HG03060 (cell line): Measurements from ENCODE around the gene SMAD7.

Experiments
- ATAC-seq: cut with Tn5 transposase; IDR thresholded peaks from one replicate; pipeline ENCODE4 v1.9.1; 2021; ENCODE audit warnings: low read depth, moderate number of reproducible peaks; ENCODE audit not compliant: unreplicated experiment

SMAD7 gene

GRCh38 chr18:48987821-48988220 is 37.1 kb upstream of the SMAD7 start:
- no peak for ATAC-seq

GRCh38 chr18:48986851-48987761 is 36.3 kb upstream of the SMAD7 start:
- no peak for ATAC-seq

GRCh38 chr18:48985161-48985560 is 34.4 kb upstream of the SMAD7 start:
- ATAC-seq = no peak

- no peak for ATAC-seq
Observed at GRCh38 chr18:48983793-48984437, 33.1 kb upstream of the SMAD7 start.

GRCh38 chr18:48982266-48982665 is 31.5 kb upstream of the SMAD7 start:
- no peak for ATAC-seq

- no peak for ATAC-seq
Observed at GRCh38 chr18:48979944-48980890, 29.5 kb upstream of the SMAD7 start.

- ATAC-seq = no peak
Observed at GRCh38 chr18:48977914-48978313, 27.1 kb upstream of the SMAD7 start.

- ATAC-seq = no peak
Observed at GRCh38 chr18:48975817-48976649, 25.3 kb upstream of the SMAD7 start.

- ATAC-seq = no peak
Observed at GRCh38 chr18:48975120-48975816, 24.5 kb upstream of the SMAD7 start.

- no peak for ATAC-seq
Observed at GRCh38 chr18:48974304-48975119, 23.7 kb upstream of the SMAD7 start.

- no peak for ATAC-seq
Observed at GRCh38 chr18:48973731-48974130, 23.0 kb upstream of the SMAD7 start.

GRCh38 chr18:48968412-48969215 is 17.8 kb upstream of the SMAD7 start:
- no peak for ATAC-seq

GRCh38 chr18:48967545-48967944 is 16.8 kb upstream of the SMAD7 start:
- no peak for ATAC-seq

GRCh38 chr18:48966523-48966922 is 15.8 kb upstream of the SMAD7 start:
- ATAC-seq = no peak

GRCh38 chr18:48963586-48964470 is 13.1 kb upstream of the SMAD7 start:
- no peak for ATAC-seq

- ATAC-seq = no peak
Observed at GRCh38 chr18:48962994-48963561, 12.3 kb upstream of the SMAD7 start.
